Activated naive CD4-positive, alpha-beta T cell treated with anti-CD3 and anti-CD28 coated beads, Interleukin-2, amount 10 ng/mL, durations not matched to agents 7 days and 5 days (primary cell): ENCODE measurements around the gene STRADA.

Experiments used
- CTCF ChIA-PET: fragments of 350-600 bp; sonication (Branson Sonifier 250); formaldehyde crosslinking; loops from one replicate; lab custom pipeline; 2021; ENCODE audit warnings: antibody characterized with exemption; lab: Charles Lee
- DNase-seq: peaks from one replicate; pipeline ENCODE4 v3.0.0-alpha.2; 2020
- H3K27ac Mint-ChIP-seq: one replicate; pipeline ENCODE4 v1.8.0; 2021; ENCODE audit warnings: mild to moderate bottlenecking, moderate library complexity, mixed read lengths
- H3K27me3 Mint-ChIP-seq: one replicate; pipeline ENCODE4 v1.8.0; 2021; ENCODE audit warnings: mild to moderate bottlenecking, mixed read lengths
- H3K36me3 Mint-ChIP-seq: one replicate; pipeline ENCODE4 v1.8.0; 2021; ENCODE audit warnings: mixed read lengths
- H3K4me1 Mint-ChIP-seq: one replicate; pipeline ENCODE4 v1.8.0; 2021; ENCODE audit warnings: mixed read lengths
- H3K4me3 Mint-ChIP-seq: one replicate; pipeline ENCODE4 v1.8.0; 2021; ENCODE audit warnings: mild to moderate bottlenecking, moderate library complexity, mixed read lengths
- H3K9me3 Mint-ChIP-seq: one replicate; pipeline ENCODE4 v1.8.0; 2021; ENCODE audit warnings: mixed read lengths

STRADA gene

DNA sequence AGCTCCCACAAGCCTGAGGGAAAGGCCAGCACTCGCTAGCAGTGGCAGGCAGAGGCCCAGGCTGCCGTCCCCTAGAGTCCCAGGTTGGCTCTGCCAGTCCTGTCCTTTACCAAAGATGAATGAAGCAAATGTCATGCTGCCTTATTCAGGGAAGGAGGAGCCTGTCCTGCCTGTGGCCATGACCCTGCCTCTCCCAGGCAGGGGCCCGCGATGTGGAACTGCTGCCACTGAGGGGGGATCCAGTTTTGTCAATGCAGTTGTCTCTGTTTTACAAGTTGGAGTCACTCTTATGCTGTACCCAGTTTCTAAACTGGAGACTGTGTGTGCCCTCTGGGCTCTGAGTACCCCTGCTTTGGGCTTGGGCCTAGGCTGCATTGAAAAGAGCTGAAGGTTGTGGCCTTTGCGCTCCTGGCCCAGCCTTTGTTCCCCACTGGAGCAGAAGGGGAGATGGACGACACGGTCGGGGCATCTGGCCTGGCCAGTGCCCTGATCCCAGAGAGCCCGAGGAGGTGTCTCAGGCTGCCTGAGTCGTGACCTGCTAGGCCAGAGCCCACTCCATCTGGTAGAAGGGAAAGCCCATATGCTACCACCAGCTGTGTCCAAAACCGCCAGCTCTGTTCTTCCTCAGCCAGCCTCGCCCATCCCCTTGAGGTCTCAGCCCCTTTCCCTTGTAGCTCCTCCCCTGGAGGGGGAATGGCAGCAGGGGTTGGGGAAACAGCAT is 47.2 kb downstream of the STRADA start:
- Mint-ChIP-seq H3K27me3 (peaks cover 13% of the 10 kb centered on the region), H3K4me1 (peaks cover 42% of the 10 kb centered on the region), H3K4me3 (peak overlapping the region; percentile 23), H3K36me3 (peaks cover 76% of the 10 kb centered on the region), H3K27ac (peak overlapping the region; percentile 97), H3K9me3 (no peaks in the 10 kb centered on the region)
- DNase-seq = peak; percentile 46
- CTCF ChIA-PET = interaction anchor here (0.9 to 2.5 kb wide), 5 partner anchors 12 to 269 kb away, joined by 3 to 7 read pairs (median 4); no protein-coding TSS in a partner anchor

DNA sequence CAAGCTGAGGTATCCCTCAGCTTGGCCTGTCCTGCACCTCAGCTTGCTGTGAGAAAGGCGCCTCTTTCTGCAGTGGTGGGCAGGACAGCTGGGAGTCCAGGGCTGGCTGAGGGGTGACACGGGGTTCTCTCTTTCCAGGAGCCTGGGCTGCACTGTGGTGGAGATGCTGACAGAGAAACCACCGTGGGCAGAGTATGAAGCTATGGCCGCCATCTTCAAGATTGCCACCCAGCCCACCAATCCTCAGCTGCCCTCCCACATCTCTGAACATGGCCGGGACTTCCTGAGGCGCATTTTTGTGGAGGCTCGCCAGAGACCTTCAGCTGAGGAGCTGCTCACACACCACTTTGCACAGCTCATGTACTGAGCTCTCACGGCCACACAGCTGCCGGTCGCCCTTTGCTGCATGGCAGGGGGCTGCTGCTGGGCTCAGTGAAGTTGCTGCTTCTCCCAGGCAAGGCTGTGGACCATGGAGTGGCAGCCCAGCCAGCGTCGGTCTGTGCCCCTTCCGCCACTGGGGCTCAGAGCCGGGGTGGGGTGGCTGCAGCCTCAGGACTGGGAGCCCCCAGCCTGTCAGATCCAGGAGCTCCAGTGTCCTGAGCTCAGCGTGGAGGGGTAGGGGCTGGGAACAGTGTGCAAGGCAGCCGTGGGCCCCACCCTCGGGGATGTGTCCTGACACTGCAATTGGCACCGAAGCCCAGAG is 48.0 kb downstream of the STRADA start:
- H3K9me3 Mint-ChIP-seq = no peaks in the 10 kb centered on the region
- peaks cover 42% of the 10 kb centered on the region for H3K4me1 Mint-ChIP-seq
- DNase-seq = no peak
- H3K36me3 Mint-ChIP-seq = peaks cover 77% of the 10 kb centered on the region
- peak overlapping the region; percentile 78 for H3K27ac Mint-ChIP-seq
- H3K27me3 Mint-ChIP-seq = peaks cover 13% of the 10 kb centered on the region
- H3K4me3 Mint-ChIP-seq = no peak overlapping the region
- CTCF ChIA-PET = interaction anchor here (0.7 to 2.5 kb wide), 3 partner anchors 13 to 268 kb away, joined by 3 to 7 read pairs (median 5); no protein-coding TSS in a partner anchor

DNA sequence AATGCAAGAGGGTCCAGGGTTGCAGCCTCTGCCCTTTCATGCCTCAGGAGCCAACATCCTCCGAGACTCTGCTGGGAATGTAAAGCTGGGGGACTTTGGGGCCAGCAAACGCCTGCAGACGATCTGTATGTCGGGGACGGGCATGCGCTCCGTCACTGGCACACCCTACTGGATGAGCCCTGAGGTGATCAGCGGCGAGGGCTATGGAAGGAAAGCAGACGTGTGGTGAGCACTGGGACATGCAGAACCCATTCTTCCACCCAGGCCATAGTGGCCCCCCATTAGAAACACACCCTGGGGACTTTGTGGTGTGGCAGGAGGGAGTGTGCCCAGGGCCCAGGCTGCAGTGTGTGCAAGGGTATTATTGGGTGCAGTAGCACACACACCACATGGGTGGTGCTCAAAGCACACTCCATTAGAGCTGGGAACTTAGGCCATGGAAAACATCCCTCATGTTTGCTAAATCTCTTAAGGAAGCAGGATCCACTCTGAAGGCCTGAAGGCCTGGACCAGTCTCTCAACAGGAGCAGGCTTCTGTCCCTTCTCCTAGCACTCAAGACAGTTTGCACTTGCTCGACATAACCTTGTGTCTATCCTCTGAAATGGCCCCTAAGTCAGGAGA is 49.3 kb downstream of the STRADA start:
- peaks cover 36% of the 10 kb centered on the region for H3K4me1 Mint-ChIP-seq
- no peak for DNase-seq
- H3K27ac Mint-ChIP-seq = peak overlapping the region; percentile 78
- peaks cover 7% of the 10 kb centered on the region for H3K27me3 Mint-ChIP-seq
- H3K9me3 Mint-ChIP-seq = no peaks in the 10 kb centered on the region
- CTCF ChIA-PET = no interaction called here
- no peak overlapping the region for H3K4me3 Mint-ChIP-seq
- peaks cover 71% of the 10 kb centered on the region for H3K36me3 Mint-ChIP-seq

DNA sequence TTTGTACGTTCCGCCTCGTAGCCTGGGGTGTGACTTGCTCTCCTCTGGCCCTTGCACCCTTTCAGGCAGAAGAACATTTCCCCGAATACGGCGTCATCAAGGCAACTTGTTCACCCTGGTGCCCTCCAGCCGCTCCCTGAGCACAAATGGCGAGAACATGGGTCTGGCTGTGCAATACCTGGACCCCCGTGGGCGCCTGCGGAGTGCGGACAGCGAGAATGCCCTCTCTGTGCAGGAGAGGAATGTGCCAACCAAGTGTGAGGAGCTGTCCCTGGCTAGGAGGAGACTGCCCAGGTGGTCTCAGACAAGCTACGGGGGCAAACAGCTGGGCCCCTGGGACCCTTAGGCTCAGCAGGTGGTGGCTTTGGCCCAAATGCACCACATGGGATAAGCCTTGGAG is 52.1 kb downstream of the STRADA start:
- Mint-ChIP-seq H3K4me3 (no peak overlapping the region), H3K9me3 (no peaks in the 10 kb centered on the region), H3K4me1 (peaks cover 9% of the 10 kb centered on the region), H3K27ac (no peak overlapping the region), H3K36me3 (peaks cover 52% of the 10 kb centered on the region), H3K27me3 (peaks cover 6% of the 10 kb centered on the region)
- no peak for DNase-seq
- CTCF ChIA-PET = no interaction called here

DNA sequence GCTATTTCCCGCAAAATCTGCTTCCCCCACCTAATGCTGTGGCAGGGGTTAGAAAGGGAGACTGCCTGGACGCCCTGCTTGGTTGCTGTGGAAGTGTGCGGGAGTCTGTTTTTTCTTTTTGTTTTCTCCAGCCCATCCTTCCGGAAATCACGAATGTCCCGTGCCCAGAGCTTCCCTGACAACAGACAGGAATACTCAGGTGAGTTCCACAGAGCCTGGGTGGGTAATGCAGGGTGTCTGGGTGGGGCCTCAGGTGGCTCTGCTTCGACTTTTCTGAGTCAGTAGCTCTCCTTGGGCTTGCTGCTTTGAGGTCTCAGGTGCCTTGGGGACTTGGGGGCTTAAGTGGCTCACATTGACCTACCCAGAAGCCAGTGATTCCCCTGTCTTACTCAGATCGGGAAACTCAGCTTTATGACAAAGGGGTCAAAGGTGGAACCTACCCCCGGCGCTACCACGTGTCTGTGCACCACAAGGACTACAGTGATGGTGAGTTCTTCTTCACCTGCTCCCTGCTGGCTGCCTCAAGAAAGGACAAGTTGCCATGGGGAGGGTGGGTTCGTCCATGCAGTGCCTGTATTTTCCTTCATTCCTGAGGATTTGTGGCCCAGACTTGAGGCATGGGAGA is 53.1 kb downstream of the STRADA start:
- CTCF ChIA-PET = interaction anchor here (0.7 kb wide), 1 partner anchor 10 kb away, joined by 3 read pairs; no protein-coding TSS in a partner anchor

DNA sequence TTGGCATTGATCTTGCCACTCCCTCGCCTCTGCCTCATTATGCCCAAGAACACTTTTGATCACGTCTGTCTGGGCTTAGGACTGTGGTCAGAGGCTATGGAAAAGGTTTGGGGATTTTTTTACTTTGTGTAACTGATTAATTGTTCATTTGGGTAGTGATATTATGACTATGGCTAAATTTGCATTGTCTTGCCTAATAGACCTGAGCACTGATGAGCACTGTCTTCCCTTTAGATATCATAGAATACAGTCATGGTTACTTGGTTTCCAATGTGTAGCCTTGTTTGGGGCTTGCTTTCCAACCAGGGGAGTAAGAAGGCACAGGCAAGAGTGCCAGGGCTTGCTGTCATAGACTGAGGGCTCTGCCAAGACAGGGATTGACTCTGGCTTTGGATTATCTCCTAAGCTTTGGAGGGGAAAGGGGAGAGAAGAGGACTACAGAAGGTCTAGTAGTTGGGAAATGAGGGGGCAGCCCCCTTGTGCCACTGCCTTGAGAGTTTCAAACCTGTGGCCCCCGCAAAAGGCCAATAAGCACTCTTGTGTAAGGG is 55.4 kb downstream of the STRADA start:
- no peak overlapping the region for H3K27ac Mint-ChIP-seq
- DNase-seq = no peak
- H3K4me3 Mint-ChIP-seq = no peak overlapping the region
- peaks cover 47% of the 10 kb centered on the region for H3K36me3 Mint-ChIP-seq
- H3K27me3 Mint-ChIP-seq = no peaks in the 10 kb centered on the region
- CTCF ChIA-PET = interaction anchor here (1.1 to 1.5 kb wide), 2 partner anchors 22 to 279 kb away, joined by 4 read pairs; no protein-coding TSS in a partner anchor
- no peaks in the 10 kb centered on the region for H3K9me3 Mint-ChIP-seq
- H3K4me1 Mint-ChIP-seq = no peaks in the 10 kb centered on the region

More for the DNA sequence above, 53.1 kb downstream of the STRADA start:
- no peaks in the 10 kb centered on the region for H3K27me3 Mint-ChIP-seq
- no peak for DNase-seq
- peaks cover 5% of the 10 kb centered on the region for H3K4me1 Mint-ChIP-seq
- H3K4me3 Mint-ChIP-seq = no peak overlapping the region
- H3K36me3 Mint-ChIP-seq = peaks cover 48% of the 10 kb centered on the region
- H3K27ac Mint-ChIP-seq = peak overlapping the region; percentile 21
- no peaks in the 10 kb centered on the region for H3K9me3 Mint-ChIP-seq

DNA sequence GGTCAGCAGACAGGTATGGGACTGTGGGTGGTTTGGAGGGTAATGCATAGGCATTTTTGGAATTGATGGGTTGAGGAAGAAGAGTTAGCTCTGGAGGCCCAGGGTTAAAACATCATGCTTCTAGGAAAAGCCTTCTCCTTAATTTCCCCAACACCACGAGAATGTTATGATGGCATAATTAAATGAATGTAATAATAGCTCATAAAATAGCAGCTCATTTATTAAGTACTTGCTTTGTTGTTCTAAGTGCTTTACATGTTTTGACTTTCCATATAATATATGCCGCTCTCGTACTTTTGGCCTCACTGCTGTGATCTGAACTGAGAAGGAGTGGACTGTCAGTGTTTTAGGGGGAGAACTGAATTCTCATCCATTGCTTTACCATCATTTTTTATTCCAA is 56.0 kb downstream of the STRADA start:
- no peak overlapping the region for H3K27ac Mint-ChIP-seq
- no peak overlapping the region for H3K4me3 Mint-ChIP-seq
- peaks cover 46% of the 10 kb centered on the region for H3K36me3 Mint-ChIP-seq
- H3K4me1 Mint-ChIP-seq = no peaks in the 10 kb centered on the region
- CTCF ChIA-PET = interaction anchor here (1.1 to 1.5 kb wide), 2 partner anchors 21 to 279 kb away, joined by 4 read pairs; no protein-coding TSS in a partner anchor
- DNase-seq = no peak
- no peaks in the 10 kb centered on the region for H3K27me3 Mint-ChIP-seq
- H3K9me3 Mint-ChIP-seq = no peaks in the 10 kb centered on the region

DNA sequence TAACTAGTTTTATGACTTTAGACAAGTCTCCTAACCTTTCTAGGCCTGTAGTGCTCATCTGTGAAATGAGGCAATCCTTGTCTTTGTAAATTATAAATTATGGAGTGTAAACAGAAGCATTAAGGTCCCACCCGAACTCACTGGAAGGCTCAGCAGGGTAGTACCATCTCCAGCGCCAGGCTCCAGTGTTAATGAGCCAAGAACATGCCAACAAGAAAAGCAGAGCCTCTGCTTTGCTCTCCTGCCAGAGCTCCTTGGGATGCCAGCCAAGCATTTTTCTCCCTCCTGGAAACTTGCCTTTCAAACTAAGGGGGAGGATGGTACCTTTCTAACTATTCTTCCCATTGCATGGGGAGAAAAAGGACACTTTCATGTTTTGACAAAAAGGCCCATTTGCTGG is 56.6 kb downstream of the STRADA start:
- Mint-ChIP-seq H3K9me3 (no peaks in the 10 kb centered on the region), H3K27me3 (no peaks in the 10 kb centered on the region), H3K27ac (no peak overlapping the region), H3K4me3 (no peak overlapping the region), H3K4me1 (no peaks in the 10 kb centered on the region), H3K36me3 (peaks cover 43% of the 10 kb centered on the region)
- CTCF ChIA-PET = interaction anchor here (1.1 to 1.5 kb wide), 2 partner anchors 20 to 278 kb away, joined by 4 read pairs; no protein-coding TSS in a partner anchor
- no peak for DNase-seq

DNA sequence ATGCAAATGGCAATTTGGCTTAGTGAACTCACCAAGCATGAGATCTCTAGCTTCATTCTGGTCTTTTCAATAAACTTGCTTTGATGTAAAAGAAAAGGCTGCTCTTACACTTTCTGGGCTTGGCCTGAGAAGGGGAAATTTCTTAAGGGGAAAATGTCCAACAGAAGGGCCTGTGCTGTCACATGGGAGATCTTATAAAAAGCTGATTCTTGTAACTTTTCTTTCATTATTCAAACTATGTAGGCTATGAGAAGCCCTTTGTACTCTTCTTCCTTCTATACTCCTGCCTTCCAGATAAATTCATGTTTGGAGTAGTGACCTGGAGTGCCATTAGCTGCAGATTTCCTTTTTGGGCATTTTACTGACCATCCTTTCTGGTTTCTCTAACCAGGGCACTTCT is 58.6 kb downstream of the STRADA start:
- no peak for DNase-seq
- Mint-ChIP-seq H3K27me3 (no peaks in the 10 kb centered on the region), H3K27ac (no peak overlapping the region), H3K4me3 (no peak overlapping the region), H3K36me3 (peaks cover 32% of the 10 kb centered on the region), H3K9me3 (no peaks in the 10 kb centered on the region), H3K4me1 (no peaks in the 10 kb centered on the region)
- CTCF ChIA-PET = interaction anchor here (0.8 kb wide), 1 partner anchor 56 kb away, joined by 5 read pairs; no protein-coding TSS in a partner anchor

DNA sequence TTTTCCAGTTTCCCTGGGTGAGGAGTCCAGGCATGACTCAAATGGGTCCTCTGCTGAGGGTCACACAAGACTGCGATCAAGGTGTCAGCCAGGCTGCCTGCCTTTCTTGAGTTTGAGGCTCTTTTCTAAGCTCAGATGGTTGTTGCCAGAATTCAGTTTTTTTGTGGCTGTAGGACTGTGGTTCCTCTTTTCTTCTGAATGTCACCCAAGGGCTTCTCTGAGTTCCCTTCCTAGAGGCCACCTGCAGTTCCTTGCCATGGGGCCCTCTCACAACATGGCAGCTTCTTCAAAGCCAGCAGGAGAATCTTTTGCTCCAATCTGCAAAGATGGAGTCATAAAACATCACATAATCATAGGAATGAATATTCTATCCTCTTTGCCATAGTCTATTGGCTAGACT is 59.2 kb downstream of the STRADA start:
- no peaks in the 10 kb centered on the region for H3K27me3 Mint-ChIP-seq
- H3K36me3 Mint-ChIP-seq = peaks cover 31% of the 10 kb centered on the region
- no peaks in the 10 kb centered on the region for H3K9me3 Mint-ChIP-seq
- no peak for DNase-seq
- no peak overlapping the region for H3K4me3 Mint-ChIP-seq
- CTCF ChIA-PET = interaction anchor here (0.8 to 1.1 kb wide), 2 partner anchors 28 to 55 kb away, joined by 3 to 5 read pairs; no protein-coding TSS in a partner anchor
- no peaks in the 10 kb centered on the region for H3K4me1 Mint-ChIP-seq
- H3K27ac Mint-ChIP-seq = no peak overlapping the region

DNA sequence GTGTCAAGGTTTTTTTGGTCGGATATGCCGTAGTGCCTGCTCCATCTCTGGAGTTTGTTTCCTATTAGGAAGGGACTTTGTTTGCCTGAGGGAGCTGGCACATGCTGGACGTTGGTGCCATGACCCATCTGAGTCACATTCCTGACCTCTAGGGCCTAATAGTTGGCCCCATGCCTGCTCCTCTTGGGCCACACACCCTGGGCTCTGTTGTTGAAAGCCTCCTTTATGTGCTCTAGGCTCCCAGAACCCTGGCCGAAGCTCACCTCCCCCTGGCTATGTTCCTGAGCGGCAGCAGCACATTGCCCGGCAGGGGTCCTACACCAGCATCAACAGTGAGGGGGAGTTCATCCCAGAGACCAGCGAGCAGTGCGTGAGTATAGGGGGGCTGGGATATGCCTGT is 60.1 kb downstream of the STRADA start:
- no peaks in the 10 kb centered on the region for H3K9me3 Mint-ChIP-seq
- no peak overlapping the region for H3K27ac Mint-ChIP-seq
- CTCF ChIA-PET = interaction anchor here (0.6 to 1.1 kb wide), 2 partner anchors 29 to 113 kb away, joined by 3 to 4 read pairs; no protein-coding TSS in a partner anchor
- no peak for DNase-seq
- no peak overlapping the region for H3K4me3 Mint-ChIP-seq
- H3K4me1 Mint-ChIP-seq = no peaks in the 10 kb centered on the region
- H3K36me3 Mint-ChIP-seq = peaks cover 33% of the 10 kb centered on the region
- no peaks in the 10 kb centered on the region for H3K27me3 Mint-ChIP-seq

DNA sequence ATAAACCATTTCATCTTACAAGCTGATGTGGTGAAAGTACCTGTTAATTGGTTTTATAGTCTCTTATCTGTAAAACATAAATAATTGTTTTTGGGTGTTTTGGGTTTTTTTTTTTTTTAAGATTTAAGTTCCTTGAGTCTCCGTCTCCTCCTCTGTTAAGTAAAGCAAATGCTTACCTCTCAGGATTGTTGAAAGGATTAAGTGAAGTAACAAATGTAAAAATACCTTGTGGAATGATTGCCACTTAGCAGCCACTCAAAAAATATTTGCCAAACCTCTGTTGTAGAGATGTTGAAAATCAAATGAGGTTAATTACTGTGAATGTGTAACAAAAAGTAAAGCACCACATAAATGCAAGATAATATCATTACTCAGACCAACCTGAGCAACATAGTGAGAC is 60.9 kb downstream of the STRADA start:
- Mint-ChIP-seq H3K4me1 (no peaks in the 10 kb centered on the region), H3K27me3 (no peaks in the 10 kb centered on the region), H3K27ac (no peak overlapping the region), H3K4me3 (no peak overlapping the region), H3K36me3 (peaks cover 27% of the 10 kb centered on the region), H3K9me3 (no peaks in the 10 kb centered on the region)
- CTCF ChIA-PET = no interaction called here
- DNase-seq = no peak

DNA sequence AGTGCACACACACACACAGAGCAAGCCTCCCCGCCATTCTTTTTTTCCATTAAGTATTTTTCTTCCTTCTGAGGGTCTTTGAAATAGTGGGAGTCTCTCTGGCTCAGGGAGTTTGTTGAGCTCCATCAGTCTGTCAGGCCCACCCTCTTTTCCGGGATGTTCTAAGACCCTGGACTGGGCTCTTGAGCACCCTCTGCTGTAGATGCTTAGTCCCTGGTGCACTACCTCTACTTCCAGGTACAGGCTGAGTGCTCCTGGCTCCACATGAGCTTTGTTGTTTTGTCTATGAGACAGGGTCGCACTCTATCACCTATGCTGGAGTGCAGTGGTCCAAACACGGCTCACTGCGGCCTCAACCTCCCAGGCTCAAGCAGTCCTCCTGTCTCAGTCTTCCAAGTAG is 62.4 kb downstream of the STRADA start:
- Mint-ChIP-seq H3K9me3 (no peaks in the 10 kb centered on the region), H3K27me3 (no peaks in the 10 kb centered on the region), H3K4me1 (no peaks in the 10 kb centered on the region), H3K27ac (no peak overlapping the region), H3K36me3 (peaks cover 25% of the 10 kb centered on the region), H3K4me3 (no peak overlapping the region)
- CTCF ChIA-PET = interaction anchor here (0.9 to 1.3 kb wide), 3 partner anchors 18 to 254 kb away, joined by 3 to 4 read pairs (median 3); no protein-coding TSS in a partner anchor
- DNase-seq = no peak
